ENCODE measurements around the gene UPF3A.
"Not testable (repeated sequence)": the region's sequence is repeated elsewhere in the genome, so short reads cannot be mapped to it uniquely, and the experiment has no call there.

The UPF3A gene

GRCh38 chr13:114309806-114310410, 28.5 kb downstream of the UPF3A start:
- DNase-seq = no peak

GRCh38 chr13:114310956-114311355, 29.6 kb downstream of the UPF3A start:
- no peak for DNase-seq

GRCh38 chr13:114311387-114311786, 30.0 kb downstream of the UPF3A start:
- no peak for DNase-seq

- no peak for DNase-seq
Observed at GRCh38 chr13:114311908-114312307, 30.5 kb downstream of the UPF3A start.

- DNase-seq = no peak
Observed at GRCh38 chr13:114313061-114313860, 31.9 kb downstream of the UPF3A start.

GRCh38 chr13:114314074-114314912, 32.9 kb downstream of the UPF3A start, which contains the start of gene CHAMP1:
Gene CHAMP1 (plus strand): TSS chr13:114314503. CDS start chr13:114323843, 9,340 bp downstream.
- DNase-seq = peak; percentile 80

GRCh38 chr13:114315074-114315785, 33.8 kb downstream of the UPF3A start:
- no peak for DNase-seq

GRCh38 chr13:114318624-114319023, 37.2 kb downstream of the UPF3A start:
- no peak for DNase-seq

- DNase-seq = no peak
Observed at GRCh38 chr13:114319441-114319913, 38.1 kb downstream of the UPF3A start.

- no peak for DNase-seq
Observed at GRCh38 chr13:114320065-114320464, 38.7 kb downstream of the UPF3A start.

GRCh38 chr13:114321256-114321655, 39.9 kb downstream of the UPF3A start:
- no peak for DNase-seq

- DNase-seq = no peak
Observed at GRCh38 chr13:114323349-114323748, 41.9 kb downstream of the UPF3A start.

- no peak for DNase-seq
Observed at GRCh38 chr13:114324334-114324733, 42.9 kb downstream of the UPF3A start.

- no peak for DNase-seq
Observed at GRCh38 chr13:114325729-114326128, 44.3 kb downstream of the UPF3A start.

GRCh38 chr13:114328034-114328433, 46.6 kb downstream of the UPF3A start:
- DNase-seq = no peak

GRCh38 chr13:114328595-114328994, 47.2 kb downstream of the UPF3A start:
- no peak for DNase-seq

- no peak for DNase-seq
Observed at GRCh38 chr13:114330086-114330485, 48.7 kb downstream of the UPF3A start.

GRCh38 chr13:114333881-114334280, 52.5 kb downstream of the UPF3A start:
- not testable (repeated sequence) for DNase-seq

- no peak for DNase-seq
Observed at GRCh38 chr13:114334305-114335053, 53.1 kb downstream of the UPF3A start.

GRCh38 chr13:114336457-114336856, 55.1 kb downstream of the UPF3A start:
- DNase-seq = not testable (repeated sequence)

- DNase-seq = no peak
Observed at GRCh38 chr13:114338959-114339358, 57.6 kb downstream of the UPF3A start.
